Activated T-helper 2 cell treated with anti-CD3 and anti-CD28 coated beads, Interferon-gamma antibody, Interleukin-2, Interleukin-4, amounts not matched to agents 10 μg/mL and 5 μg/mL and 100 μg/mL, durations not matched to agents 14 hours and 24 hours and 36 hours (primary cell): ENCODE results near the gene IZUMO2. TPM values are rescaled to one million over a fixed set of nuclear protein-coding genes. Genes with fewer than 3 reads are reported as not detected.

Experiments
- total RNA-seq: library from RNA; stranded (reverse); gene quantifications from 2 replicates; pipeline ENCODE4 v1.2.3, GENCODE V29; 2022

IZUMO2 gene
- total RNA-seq, 1 donor from 2014 or later: not detected

Other genes starting within 250 kb of the IZUMO2 start
- gene ATF5, start 234.1 kb downstream of the IZUMO2 start, total RNA-seq: 26.0 and 28.3 TPM in 2 replicates
- 170 and 178 TPM in 2 replicates for gene NUP62, start 233.8 kb downstream of the IZUMO2 start, total RNA-seq
- gene SIGLEC11, start 202.1 kb downstream of the IZUMO2 start, total RNA-seq: not detected in 2 replicates
- gene VRK3, start 137.9 kb downstream of the IZUMO2 start, total RNA-seq: 60.8 and 67.7 TPM in 2 replicates
- 11.2 TPM in 2 replicates for gene ZNF473, start 137.3 kb downstream of the IZUMO2 start, total RNA-seq
- not detected in 2 replicates for gene MYH14, start 40.3 kb upstream of the IZUMO2 start, total RNA-seq
- gene KCNC3, start 166.1 kb upstream of the IZUMO2 start, total RNA-seq: 17.6 and 19.2 TPM in 2 replicates
- gene NAPSA, start 202.4 kb upstream of the IZUMO2 start, total RNA-seq: 5.1 and 5.5 TPM in 2 replicates
- gene NR1H2, start 213.2 kb upstream of the IZUMO2 start, total RNA-seq: 76.1 and 79.9 TPM in 2 replicates
- gene POLD1, start 221.1 kb upstream of the IZUMO2 start, total RNA-seq: 153 and 162 TPM in 2 replicates